ENCODE results near the gene RENBP. TPM values are rescaled to one million over a fixed set of nuclear protein-coding genes. Genes with fewer than 3 reads are reported as not detected.

Gene RENBP
- total and polyA plus RNA-seq, 4 donors, result 16.6 to 90.8 (median 62.0) TPM

DNA sequence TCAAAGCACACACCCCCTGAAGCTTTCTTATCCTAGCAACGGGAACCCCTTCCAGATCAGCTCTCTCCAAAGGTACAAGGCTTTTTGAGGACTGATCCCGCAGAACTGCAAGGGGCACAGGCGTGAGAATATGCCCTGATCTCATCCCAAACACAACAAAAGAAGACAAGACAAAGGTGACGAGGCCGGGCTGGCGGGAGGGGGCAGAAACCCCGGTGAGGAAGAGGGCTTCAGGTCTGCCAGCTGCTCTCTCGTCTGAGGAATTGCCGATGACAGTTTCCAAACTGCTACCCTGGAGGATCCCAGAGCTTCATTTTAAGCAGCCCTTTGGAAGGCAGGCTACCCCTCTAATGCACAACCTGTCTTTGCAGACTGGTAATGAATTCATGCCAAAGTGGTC, 23.8 kb upstream of the RENBP start:
- peaks cover 0 to 32% (median 10%) of the 10 kb centered on the region in 5 donors for H3K4me1 ChIP-seq (ENCODE audit: control insufficient read depth in 5 of 5, insufficient read depth in 5 of 5, low read length in 5 of 5)
- peaks cover 0 to 13% (median 3%) of the 10 kb centered on the region in 4 donors for H3K36me3 ChIP-seq (ENCODE audit: control insufficient read depth in 4 of 4, insufficient read depth in 4 of 4, low read length in 4 of 4)
- H3K27me3 ChIP-seq (ENCODE audit: control insufficient read depth in 3 of 3, insufficient read depth in 3 of 3, low read length in 2 of 3), result no peaks in the 10 kb centered on the region
- no peak overlapping the region for H3K4me3 ChIP-seq
- H3K27ac ChIP-seq (ENCODE audit: low read depth in 1 of 2, low read length in 1 of 2), result no peak overlapping the region
- WGBS, 2 donors, result 39 to 60% methylated on average over 9 of the region's 9 CpGs
- no peak for DNase-seq
- ATAC-seq (ENCODE audit: insufficient read depth, low FRiP score), result no peak
- H3K9ac ChIP-seq (ENCODE audit: insufficient read depth in 1 of 2, low read length in 2 of 2), result no peak overlapping the region
- peaks cover 0 to 2% (median 0%) of the 10 kb centered on the region in 4 donors for H3K9me3 ChIP-seq (ENCODE audit: control insufficient read depth in 4 of 4, insufficient read depth in 3 of 4, low read length in 3 of 4)
- TF ChIP-seq, protein P1, sequence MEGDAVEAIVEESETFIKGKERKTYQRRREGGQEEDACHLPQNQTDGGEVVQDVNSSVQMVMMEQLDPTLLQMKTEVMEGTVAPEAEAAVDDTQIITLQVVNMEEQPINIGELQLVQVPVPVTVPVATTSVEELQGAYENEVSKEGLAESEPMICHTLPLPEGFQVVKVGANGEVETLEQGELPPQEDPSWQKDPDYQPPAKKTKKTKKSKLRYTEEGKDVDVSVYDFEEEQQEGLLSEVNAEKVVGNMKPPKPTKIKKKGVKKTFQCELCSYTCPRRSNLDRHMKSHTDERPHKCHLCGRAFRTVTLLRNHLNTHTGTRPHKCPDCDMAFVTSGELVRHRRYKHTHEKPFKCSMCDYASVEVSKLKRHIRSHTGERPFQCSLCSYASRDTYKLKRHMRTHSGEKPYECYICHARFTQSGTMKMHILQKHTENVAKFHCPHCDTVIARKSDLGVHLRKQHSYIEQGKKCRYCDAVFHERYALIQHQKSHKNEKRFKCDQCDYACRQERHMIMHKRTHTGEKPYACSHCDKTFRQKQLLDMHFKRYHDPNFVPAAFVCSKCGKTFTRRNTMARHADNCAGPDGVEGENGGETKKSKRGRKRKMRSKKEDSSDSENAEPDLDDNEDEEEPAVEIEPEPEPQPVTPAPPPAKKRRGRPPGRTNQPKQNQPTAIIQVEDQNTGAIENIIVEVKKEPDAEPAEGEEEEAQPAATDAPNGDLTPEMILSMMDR (IDR thresholded peaks at IDR 0.05; ENCODE audit: control extremely low read depth, extremely low read depth), result no peak

GRCh38 chrX:153967536-153968224, 23.2 kb upstream of the RENBP start:
- no peak overlapping the region for H3K9ac ChIP-seq (ENCODE audit: insufficient read depth in 1 of 2, low read length in 2 of 2)
- H3K4me3 ChIP-seq, result no peak overlapping the region
- H3K27me3 ChIP-seq (ENCODE audit: control insufficient read depth in 3 of 3, insufficient read depth in 3 of 3, low read length in 2 of 3), result no peaks in the 10 kb centered on the region
- peaks cover 0 to 5% (median 0%) of the 10 kb centered on the region in 4 donors for H3K9me3 ChIP-seq (ENCODE audit: control insufficient read depth in 4 of 4, insufficient read depth in 3 of 4, low read length in 3 of 4)
- H3K36me3 ChIP-seq (ENCODE audit: control insufficient read depth in 4 of 4, insufficient read depth in 4 of 4, low read length in 4 of 4), result peaks cover 0 to 17% (median 7%) of the 10 kb centered on the region in 4 donors
- 25 to 59% methylated on average over 16 of the region's 16 CpGs for WGBS, 2 donors
- peak overlapping the region in 1 of 2 donors; percentile 78 for H3K27ac ChIP-seq (ENCODE audit: low read depth in 1 of 2, low read length in 1 of 2)
- H3K4me1 ChIP-seq (ENCODE audit: control insufficient read depth in 5 of 5, insufficient read depth in 5 of 5, low read length in 5 of 5), result peaks cover 0 to 30% (median 10%) of the 10 kb centered on the region in 5 donors
- DNase-seq (no peak), ATAC-seq (ENCODE audit: insufficient read depth, low FRiP score) (no peak)
- TF ChIP-seq, protein P1 (IDR thresholded peaks at IDR 0.05; ENCODE audit: control extremely low read depth, extremely low read depth), result no peak

DNA sequence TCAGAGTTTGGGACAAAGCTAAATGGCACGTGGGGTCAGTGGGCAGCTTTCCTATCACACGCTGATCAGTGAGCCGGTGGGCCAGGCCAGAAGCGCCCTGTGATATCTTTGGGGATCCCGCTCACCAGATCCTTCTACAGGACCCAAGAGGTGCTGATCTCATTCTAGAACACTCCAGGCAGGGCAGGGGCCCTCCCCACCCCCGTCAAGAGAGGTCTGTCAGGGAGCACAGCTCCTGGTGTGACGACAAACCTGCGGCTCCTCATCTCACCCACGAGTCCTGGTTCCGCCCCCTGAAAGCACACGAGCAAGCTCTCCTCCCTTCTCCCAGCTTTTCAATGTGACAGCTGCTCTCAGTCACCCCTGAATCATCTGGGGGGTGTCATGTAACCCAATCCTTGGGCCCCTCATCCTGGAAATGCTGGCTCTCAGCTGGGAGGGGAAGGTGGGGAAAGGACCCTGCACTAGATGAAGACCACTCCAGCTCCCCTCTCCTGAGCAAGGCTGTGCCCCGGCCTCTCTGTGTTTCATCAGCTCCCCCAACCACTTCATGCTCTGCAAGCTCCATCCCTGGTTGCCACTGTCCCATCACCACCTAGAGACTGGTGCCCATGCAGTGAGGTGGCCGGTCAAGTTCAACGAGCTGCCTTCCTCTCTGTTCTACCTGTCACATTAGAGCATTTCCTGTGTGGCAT, 22.5 kb upstream of the RENBP start:
- peak overlapping the region in 1 of 2 donors; percentile 78 for H3K27ac ChIP-seq (ENCODE audit: low read depth in 1 of 2, low read length in 1 of 2)
- WGBS, 2 donors, result 64 to 72% methylated on average over 14 of the region's 14 CpGs
- no peak for ATAC-seq (ENCODE audit: insufficient read depth, low FRiP score)
- H3K36me3 ChIP-seq (ENCODE audit: control insufficient read depth in 4 of 4, insufficient read depth in 4 of 4, low read length in 4 of 4), result peaks cover 3 to 22% (median 11%) of the 10 kb centered on the region in 4 donors
- DNase-seq, result no peak
- H3K9ac ChIP-seq (ENCODE audit: insufficient read depth in 1 of 2, low read length in 2 of 2), result no peak overlapping the region
- no peaks in the 10 kb centered on the region for H3K27me3 ChIP-seq (ENCODE audit: control insufficient read depth in 3 of 3, insufficient read depth in 3 of 3, low read length in 2 of 3)
- H3K4me3 ChIP-seq, result no peak overlapping the region
- peaks cover 0 to 5% (median 0%) of the 10 kb centered on the region in 4 donors for H3K9me3 ChIP-seq (ENCODE audit: control insufficient read depth in 4 of 4, insufficient read depth in 3 of 4, low read length in 3 of 4)
- TF ChIP-seq, protein P1 (IDR thresholded peaks at IDR 0.05; ENCODE audit: control extremely low read depth, extremely low read depth), result no peak
- H3K4me1 ChIP-seq (ENCODE audit: control insufficient read depth in 5 of 5, insufficient read depth in 5 of 5, low read length in 5 of 5), result peaks cover 0 to 30% (median 10%) of the 10 kb centered on the region in 5 donors
